HepG2 (cell line): ENCODE results near the gene ZNF223. TPM values are rescaled to one million over a fixed set of nuclear protein-coding genes. Genes with fewer than 3 reads are reported as not detected.

Source experiments
- ATAC-seq: fragments of 200-7000 bp; cut with Tn5 transposase; 3 replicates; pipeline ENCODE4 v1.9.1; 2020; ENCODE audit warnings: mild to moderate bottlenecking, moderate library complexity
- BruUV-seq: library from RNA; stranded (reverse); fragments of 400-500 nt; replicated peaks from 2 replicates; lab custom pipeline; 2021; lab: Mats Ljungman, UMichigan
- CTCF ChIA-PET: fragments of 300-600 bp; formaldehyde crosslinking; extraction: SDS; loops from one replicate; lab custom pipeline; 2021; ENCODE audit warnings: low total read pairs, inconsistent platforms, low intra/inter-chr PET ratio; lab: Yijun Ruan, JAX
- POLR2A ChIA-PET: fragments of 350-600 bp; sonication (Branson Sonifier 250); formaldehyde crosslinking; loops from one replicate; lab custom pipeline; 2020; ENCODE audit warnings: antibody characterized with exemption, inconsistent platforms; lab: Yijun Ruan, JAX
- DNase-seq: peaks from one replicate; pipeline ENCODE4 v3.0.0-alpha.2; 2015; ENCODE audit warnings: low spot score
- FAIRE-seq: peaks from 3 replicates; lab custom pipeline; 2011; peaks lifted over from hg19 to GRCh38; lab: Jason Lieb, UNC
- H2AFZ ChIP-seq: one replicate; pipeline ENCODE4 v1.6.1; 2011; ENCODE audit warnings: low read length, inconsistent platforms
- H3K27ac ChIP-seq: fragments of 300-600 bp; 3 replicates; pipeline ENCODE4 v1.8.0; 2011; ENCODE audit warnings: mixed run types, mild to moderate bottlenecking, mixed read lengths, low read length, inconsistent platforms; ENCODE audit not compliant: insufficient read depth; ENCODE audit errors: extremely low read length
- H3K27me3 ChIP-seq, 2 experiments: fragments of 200-600 bp in 1 of 2; 2 replicates in 1 of 2; 3 replicates in 1 of 2; pipeline versions ENCODE4 v1.6.0 to v1.8.0; 2011; ENCODE audit warnings: low read length in 2 of 2, mild to moderate bottlenecking in 2 of 2, moderate library complexity in 2 of 2, inconsistent platforms in 1 of 2; ENCODE audit not compliant: insufficient read depth in 2 of 2, control insufficient read depth in 1 of 2
- H3K36me3 ChIP-seq, 2 experiments: fragments of 200-600 bp in 1 of 2; replicated peaks in 1 of 2; 2 replicates in 1 of 2; 3 replicates in 1 of 2; pipeline versions ENCODE4 v1.5.1 to v1.8.0; 2011; ENCODE audit warnings: low read length in 2 of 2, inconsistent platforms in 1 of 2; ENCODE audit not compliant: insufficient read depth in 2 of 2, control insufficient read depth in 1 of 2
- H3K4me1 ChIP-seq: 2 replicates; pipeline ENCODE4 v1.5.1; 2012; ENCODE audit warnings: low read length, inconsistent platforms; ENCODE audit not compliant: insufficient read depth
- H3K4me2 ChIP-seq: 2 replicates; pipeline ENCODE4 v1.6.0; 2011; ENCODE audit warnings: low read depth, low read length, inconsistent platforms
- H3K4me3 ChIP-seq, 3 experiments: fragments of 200-600 bp in 1 of 3; sonication (generic), shearing (Covaris generic) in 1 of 3; replicated peaks in 1 of 3; 2 replicates each; pipeline ENCODE4 v1.5.1; 2011 to 2016; ENCODE audit warnings: low read length in 3 of 3, inconsistent platforms in 2 of 3, low read depth in 2 of 3, mild to moderate bottlenecking in 2 of 3, control low read depth in 1 of 3, mixed read lengths in 1 of 3; ENCODE audit not compliant: insufficient read depth in 1 of 3
- H3K79me2 ChIP-seq: one replicate; pipeline ENCODE4 v1.6.1; 2011; ENCODE audit warnings: low read length, inconsistent platforms; ENCODE audit not compliant: insufficient read depth
- H3K9ac ChIP-seq: 2 replicates; pipeline ENCODE4 v1.6.0; 2011; ENCODE audit warnings: mild to moderate bottlenecking, low read depth, low read length, inconsistent platforms; ENCODE audit not compliant: insufficient read depth
- H3K9me3 ChIP-seq: 2 replicates; pipeline ENCODE4 v1.5.1; 2012; ENCODE audit warnings: mild to moderate bottlenecking, low read length
- H4K20me1 ChIP-seq: 2 replicates; pipeline ENCODE4 v1.6.0; 2011; ENCODE audit warnings: inconsistent platforms, mild to moderate bottlenecking, low read length, moderate library complexity; ENCODE audit not compliant: insufficient read depth
- ATF1 ChIP-seq: IDR thresholded peaks from 2 replicates; pipeline ENCODE4 v1.6.1; 2016; ENCODE audit warnings: mild to moderate bottlenecking, control low read depth
- ELF1 ChIP-seq: sonication (generic); formaldehyde crosslinking; IDR thresholded peaks from 2 replicates; pipeline ENCODE4 v1.4.0; 2020; ENCODE audit warnings: missing genetic modification reagents
- HCFC1 ChIP-seq: fragments of 150-350 bp; IDR thresholded peaks from 2 replicates; pipeline ENCODE4 v1.6.1; 2014; ENCODE audit warnings: low read depth, low read length
- MIER3 ChIP-seq: IDR thresholded peaks from 2 replicates; pipeline ENCODE4 v1.6.1; 2016; ENCODE audit warnings: missing compliant biosample characterization, borderline replicate concordance
- MXI1 ChIP-seq: IDR thresholded peaks from 3 replicates; pipeline ENCODE4 v1.6.1; 2012; ENCODE audit warnings: low read depth, low read length, inconsistent platforms, borderline replicate concordance
- SMYD3 ChIP-seq: sonication (generic); formaldehyde crosslinking; IDR thresholded peaks from 2 replicates; pipeline ENCODE4 v1.8.1; 2023; ENCODE audit warnings: mild to moderate bottlenecking, missing genetic modification reagents
- THAP11 ChIP-seq: IDR thresholded peaks from 2 replicates; pipeline ENCODE4 v1.6.1; 2016; ENCODE audit warnings: missing biosample characterization, missing genetic modification reagents
- ZFAT ChIP-seq: sonication (generic); formaldehyde crosslinking; conservative IDR thresholded peaks from 2 replicates; pipeline ENCODE4 v1.8.1; 2023; ENCODE audit warnings: missing genetic modification reagents, inconsistent platforms
- ZFY ChIP-seq: sonication (generic); formaldehyde crosslinking; IDR thresholded peaks from 2 replicates; pipeline ENCODE4 v1.4.0; 2020; ENCODE audit warnings: missing genetic modification reagents
- ZNF350 ChIP-seq: sonication (generic); formaldehyde crosslinking; IDR thresholded peaks from 2 replicates; pipeline ENCODE4 v1.4.0; 2020; ENCODE audit warnings: mild to moderate bottlenecking, low read depth, missing genetic modification reagents, borderline replicate concordance
- ZNF564 ChIP-seq: sonication (generic); formaldehyde crosslinking; IDR thresholded peaks from 2 replicates; pipeline ENCODE4 v1.8.1; 2023; ENCODE audit warnings: mild to moderate bottlenecking, missing genetic modification reagents
- ZNF577 ChIP-seq: sonication (generic); formaldehyde crosslinking; IDR thresholded peaks from 2 replicates; pipeline ENCODE4 v1.4.0; 2020; ENCODE audit warnings: mild to moderate bottlenecking, low read depth, missing genetic modification reagents, borderline replicate concordance
- WGBS: methylation state at CpG from one replicate; pipeline ENCODE4 v1.1.6; 2017; ENCODE audit warnings: low lambda C conversion rate; 5-methylcytosine and 5-hydroxymethylcytosine counted together
- in situ Hi-C: cut with HindIII; loops from 2 replicates; pipeline ENCODE4 v1.10.0; 2017; ENCODE audit warnings: low pct_unique_long_range_greater_than_20kb; ENCODE audit not compliant: extremely low pct_ligation_motif_present
- intact Hi-C: fragments of 100-400 bp; cut with micrococcal nuclease; formaldehyde crosslinking; loops from one replicate; pipeline ENCODE4 v1.10.0; 2022; ENCODE audit not compliant: unreplicated experiment
- polyA plus RNA-seq, 8 experiments: library from polyadenylated mRNA; depleted of rRNA in 3 of 8; stranded (reverse) in 7 of 8; unstranded in 1 of 8; fragments of >200 nt; fragmentation: Illumina TruSeq in 4 of 8; extraction: Trizol in 4 of 8; gene quantifications; 2 replicates each; pipeline versions ENCODE4 v1.2.1 to v1.2.3, GENCODE V29; 2011 to 2016; ENCODE audit warnings: low read depth in 4 of 8, missing spikeins in 1 of 8, mixed read lengths in 1 of 8; ENCODE audit not compliant: insufficient read depth in 1 of 8
- total RNA-seq, 5 experiments: library from RNA; depleted of rRNA; stranded (reverse); fragments of >200 nt; fragmentation: Illumina TruSeq; extraction: Trizol; gene quantifications; 2 replicates each; pipeline ENCODE4 v1.2.3, GENCODE V29; 2016; ENCODE audit warnings: low read depth in 1 of 5
- TF ChIP-seq, protein P1 (sequence below): sonication (generic); formaldehyde crosslinking; IDR thresholded peaks from 2 replicates; pipeline ENCODE4 v1.5.0; 2020; ENCODE audit warnings: missing genetic modification reagents

Gene ZNF223
- total and polyA plus RNA-seq, 2 of the 13 experiments (the other 11 are each of a cell fraction or from before 2014, with no cell fraction given) = 2.0 to 4.8 TPM

GRCh38 chr19:44025217-44025936 is 26.5 kb upstream of the ZNF223 start, which contains the start of gene ZNF222 (continued):
- TF ChIP-seq, protein P1, sequence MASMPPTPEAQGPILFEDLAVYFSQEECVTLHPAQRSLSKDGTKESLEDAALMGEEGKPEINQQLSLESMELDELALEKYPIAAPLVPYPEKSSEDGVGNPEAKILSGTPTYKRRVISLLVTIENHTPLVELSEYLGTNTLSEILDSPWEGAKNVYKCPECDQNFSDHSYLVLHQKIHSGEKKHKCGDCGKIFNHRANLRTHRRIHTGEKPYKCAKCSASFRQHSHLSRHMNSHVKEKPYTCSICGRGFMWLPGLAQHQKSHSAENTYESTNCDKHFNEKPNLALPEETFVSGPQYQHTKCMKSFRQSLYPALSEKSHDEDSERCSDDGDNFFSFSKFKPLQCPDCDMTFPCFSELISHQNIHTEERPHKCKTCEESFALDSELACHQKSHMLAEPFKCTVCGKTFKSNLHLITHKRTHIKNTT (CRISPR knock-in tag) = no peak
- TF ChIP-seq ZFY (CRISPR knock-in tag) (peak; percentile 77), ATF1 (peak; percentile 87), ZNF564 (no peak), ZNF577 (no peak), ZNF350 (0 out of 2 replicates have a peak, but pooled peaks have one; percentile 33), MXI1 (no peak), MIER3 (CRISPR knock-in tag) (peak; percentile 79), SMYD3 (CRISPR knock-in tag) (no peak), HCFC1 (peak; percentile 79), ELF1 (CRISPR knock-in tag) (peak; percentile 84)

DNA sequence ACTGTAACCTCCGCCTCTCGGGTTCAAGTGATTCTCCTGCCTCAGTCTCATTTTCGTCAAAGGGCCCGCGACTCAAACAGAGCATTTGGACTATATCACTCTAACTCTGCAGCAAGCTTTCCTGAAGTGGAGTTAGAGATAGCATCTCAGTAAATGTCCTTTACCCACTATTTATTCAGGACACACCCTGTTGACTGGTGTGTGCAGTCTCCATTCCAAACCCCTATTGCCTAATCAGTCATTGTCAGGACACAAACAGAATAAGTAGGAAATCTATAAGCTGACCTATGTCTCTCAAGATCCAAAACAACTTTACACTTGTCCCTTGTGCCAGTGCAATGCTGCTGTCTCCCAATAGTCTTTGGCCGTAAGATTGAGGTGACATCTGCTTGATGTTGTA is 25.2 kb upstream of the ZNF223 start:
- DNase-seq (peak; percentile 33), ATAC-seq (no peak), FAIRE-seq (no peak)
- Histone ChIP-seq H3K79me2 (peaks cover 4% of the 10 kb centered on the region), H3K36me3 (peaks cover 3 to 18% of the 10 kb centered on the region in 2 experiments; a peak in 3 of 5 replicates), H3K27me3 (no peaks in the 10 kb centered on the region; a peak in 1 of 5 replicates), H2AFZ (no peak overlapping the region), H3K4me2 (no peak overlapping the region), H3K27ac (no peak overlapping the region), H4K20me1 (no peaks in the 10 kb centered on the region), H3K4me1 (peaks cover 16% of the 10 kb centered on the region; the same call in 1 of the 2 replicates), H3K9ac (no peak overlapping the region), H3K9me3 (no peaks in the 10 kb centered on the region), H3K4me3 (no peak overlapping the region)
- TF ChIP-seq THAP11 (CRISPR knock-in tag) (0 out of 2 replicates have a peak, but pooled peaks have one; percentile 19), ZFAT (CRISPR knock-in tag) (no peak)
- CTCF ChIA-PET = no interaction called here
- no TSS peak for BruUV-seq
- intact Hi-C loops = no loop called here
- in situ Hi-C loops = no loop called here
- 84% methylated on average over 6 of the region's 6 CpGs for WGBS
- POLR2A ChIA-PET = no interaction called here
